ENCODE measurements around the gene PLA2R1. TPM values are rescaled to one million over a fixed set of nuclear protein-coding genes. Genes with fewer than 3 reads are reported as not detected.

Gene PLA2R1
- total RNA-seq, 1 donor from 2014 or later: 19.0 TPM

DNA sequence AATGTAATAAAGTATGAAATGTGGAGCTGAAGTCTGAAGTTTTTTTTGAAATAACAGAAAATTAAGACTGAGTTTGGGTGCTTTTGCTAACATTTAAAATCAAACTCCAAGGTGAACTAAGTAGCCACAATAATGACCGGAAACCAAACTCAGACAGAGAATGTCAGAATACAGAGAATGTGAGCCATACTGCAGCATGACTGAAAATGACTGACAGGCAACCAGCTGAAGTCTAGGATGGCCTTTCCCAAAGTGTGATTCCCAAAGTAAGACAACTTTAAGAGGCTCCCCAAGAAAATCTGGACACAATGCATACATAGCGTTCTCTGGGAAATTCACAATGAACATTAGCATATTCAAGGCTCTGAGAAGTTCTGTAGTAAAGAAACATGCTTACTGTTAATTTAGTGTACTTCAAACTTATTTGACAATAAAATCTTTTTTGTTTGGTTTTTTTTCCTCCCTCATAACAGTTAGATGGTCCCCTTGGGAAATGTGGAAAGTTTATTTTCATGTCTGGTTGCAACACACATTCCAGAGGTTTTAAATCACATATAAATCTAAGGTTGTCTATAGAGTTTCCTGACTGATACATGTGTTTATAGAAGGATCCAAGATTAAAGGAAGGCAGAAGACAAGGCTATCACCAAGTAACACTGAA is 28.6 kb downstream of the PLA2R1 start:
- no peak for DNase-seq (ENCODE audit: low spot score)

DNA sequence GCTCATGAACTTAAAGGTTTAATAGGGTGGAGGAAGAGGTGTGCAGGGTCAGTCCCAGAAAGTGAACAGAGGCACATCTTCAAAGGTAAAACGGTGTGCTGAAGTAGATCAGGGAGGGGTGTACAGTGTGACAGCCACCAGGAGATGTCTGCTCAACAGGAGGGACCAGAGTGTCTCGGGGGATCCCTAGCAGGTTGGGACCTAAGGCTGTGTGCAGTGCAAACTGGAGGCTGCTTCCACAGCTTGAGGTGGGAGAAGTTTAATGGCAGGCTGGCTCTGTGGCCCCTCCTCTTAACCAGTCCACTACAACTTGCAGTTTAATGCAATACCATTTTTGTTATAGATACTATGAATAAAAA is 33.2 kb downstream of the PLA2R1 start:
- no peak for DNase-seq (ENCODE audit: low spot score)

DNA sequence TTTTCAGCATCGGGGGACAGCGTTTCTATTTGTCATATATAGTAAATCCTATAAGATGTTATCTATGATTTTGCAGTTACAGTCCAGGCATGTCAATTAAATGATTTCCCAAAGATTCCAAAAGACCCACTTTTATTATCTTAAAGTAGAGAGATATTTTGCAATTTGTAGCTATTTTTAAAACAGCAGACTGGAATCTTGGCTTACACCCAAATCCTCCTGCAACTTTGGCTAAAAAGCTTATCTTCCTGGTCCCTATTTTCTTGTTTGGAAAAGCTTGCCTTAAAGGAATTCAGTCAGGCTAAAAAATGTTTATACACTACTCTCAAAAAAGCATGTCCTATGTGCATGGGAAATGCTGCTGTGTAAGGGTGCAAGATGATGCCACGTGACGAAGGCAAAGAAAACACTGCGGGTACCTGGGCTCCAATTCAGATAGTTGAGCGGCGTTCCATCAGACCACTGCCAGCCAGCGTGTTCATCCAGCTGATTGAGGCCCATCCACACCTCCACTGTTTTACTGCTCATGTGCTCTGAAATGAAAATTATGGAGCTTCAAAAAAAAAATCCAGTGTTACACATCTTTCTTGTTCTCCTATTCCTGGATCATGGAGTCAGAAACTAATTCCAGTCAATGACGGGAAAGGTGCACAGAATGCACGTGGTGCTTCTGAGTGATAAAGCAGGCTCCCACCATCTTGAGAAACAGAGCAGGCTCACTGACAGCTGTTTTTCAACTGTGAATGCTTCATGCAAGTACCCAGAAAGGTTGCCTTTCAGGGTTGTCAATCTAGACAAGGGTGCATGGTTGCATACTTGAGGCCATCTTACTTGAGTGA is 33.8 kb downstream of the PLA2R1 start:
- no peak for DNase-seq (ENCODE audit: low spot score)

DNA sequence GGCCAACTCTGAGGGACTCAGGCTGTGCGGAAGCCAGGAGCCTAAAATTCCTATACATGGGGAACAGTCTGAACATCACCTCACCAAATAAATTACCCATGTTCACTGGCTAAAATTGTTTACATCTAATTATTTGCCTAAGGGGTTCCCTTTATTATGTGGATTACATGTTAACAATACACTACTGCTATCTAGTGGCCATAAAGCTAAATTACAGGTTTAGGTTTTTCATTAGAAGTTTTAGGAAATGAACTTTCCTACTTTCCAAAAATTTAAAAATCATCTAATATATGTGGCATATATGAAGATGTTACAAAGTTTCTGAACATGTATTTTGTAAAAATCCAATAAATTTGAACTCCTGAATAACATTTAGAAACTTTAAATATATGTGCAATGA is 40.3 kb downstream of the PLA2R1 start:
- DNase-seq (ENCODE audit: low spot score): no peak

DNA sequence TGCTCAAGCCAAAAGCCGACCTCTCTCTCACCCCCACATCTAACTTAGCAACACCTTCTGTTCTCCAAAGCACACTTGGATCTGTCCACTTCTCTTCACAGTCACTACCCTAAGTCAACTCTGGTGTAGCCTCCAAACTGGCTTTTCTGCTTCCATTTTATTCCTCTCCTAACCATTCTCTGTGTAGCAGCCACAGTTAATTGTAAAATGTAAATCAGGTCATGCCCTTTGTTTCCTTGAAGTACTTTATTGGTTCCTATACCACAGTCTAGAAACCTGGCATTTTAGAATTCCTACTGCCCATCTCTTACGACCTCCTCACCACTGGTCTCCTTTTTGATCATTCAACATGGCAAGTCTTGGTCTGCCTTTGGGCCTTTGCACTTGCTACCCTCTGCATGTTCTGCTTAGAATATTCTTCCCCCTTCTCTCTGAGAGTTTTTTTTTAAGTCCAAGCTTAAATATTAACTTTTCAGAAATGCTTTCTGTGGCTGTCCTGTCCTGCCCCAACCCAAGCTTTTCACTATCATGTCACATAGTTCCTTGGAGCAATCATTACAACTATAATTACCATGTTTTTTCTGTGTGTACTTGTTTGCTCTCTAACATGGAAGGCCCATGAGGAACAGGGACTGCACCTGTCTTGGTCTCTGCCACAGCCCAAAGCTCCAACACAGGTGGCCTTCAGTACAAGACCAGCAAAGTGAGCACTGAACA is 42.9 kb downstream of the PLA2R1 start:
- no peak for DNase-seq (ENCODE audit: low spot score)

DNA sequence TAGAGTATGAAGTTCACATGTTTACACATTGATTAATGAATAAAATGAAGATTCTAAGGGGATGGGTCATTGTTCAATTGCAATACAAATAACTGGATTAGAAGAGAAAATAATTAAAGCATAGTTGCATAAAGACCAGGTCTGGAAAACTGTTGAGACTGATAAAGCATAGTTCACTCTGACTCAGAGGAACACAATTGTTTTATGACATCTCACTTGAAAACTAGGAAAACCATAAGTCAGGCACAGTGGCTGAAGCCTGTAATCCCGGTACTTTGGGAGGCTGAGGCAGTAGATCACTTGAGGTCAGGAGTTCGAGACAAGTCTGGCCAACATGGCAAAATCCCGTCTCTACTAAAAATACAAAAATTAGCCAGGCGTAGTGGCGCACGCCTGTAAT is 46.7 kb downstream of the PLA2R1 start:
- DNase-seq (ENCODE audit: low spot score): no peak

DNA sequence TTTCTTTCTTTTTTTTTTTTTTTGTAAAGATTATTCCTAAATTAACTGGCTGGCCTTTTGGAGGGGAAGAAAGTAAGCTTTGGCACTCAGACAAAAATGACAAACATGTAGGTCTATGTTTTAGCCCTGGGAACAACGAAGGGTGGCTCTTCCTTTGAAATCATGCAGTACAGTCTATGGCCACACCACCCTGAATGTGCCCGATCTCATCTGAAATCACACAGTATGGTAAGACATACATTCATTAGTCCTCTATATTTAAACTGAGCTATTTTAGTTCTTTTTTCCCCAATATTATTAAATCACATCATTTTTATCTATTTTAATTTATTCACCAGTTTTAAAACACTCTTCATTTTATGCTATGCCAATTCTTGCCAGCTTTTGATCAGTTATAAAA is 48.2 kb downstream of the PLA2R1 start:
- DNase-seq (ENCODE audit: low spot score): no peak

DNA sequence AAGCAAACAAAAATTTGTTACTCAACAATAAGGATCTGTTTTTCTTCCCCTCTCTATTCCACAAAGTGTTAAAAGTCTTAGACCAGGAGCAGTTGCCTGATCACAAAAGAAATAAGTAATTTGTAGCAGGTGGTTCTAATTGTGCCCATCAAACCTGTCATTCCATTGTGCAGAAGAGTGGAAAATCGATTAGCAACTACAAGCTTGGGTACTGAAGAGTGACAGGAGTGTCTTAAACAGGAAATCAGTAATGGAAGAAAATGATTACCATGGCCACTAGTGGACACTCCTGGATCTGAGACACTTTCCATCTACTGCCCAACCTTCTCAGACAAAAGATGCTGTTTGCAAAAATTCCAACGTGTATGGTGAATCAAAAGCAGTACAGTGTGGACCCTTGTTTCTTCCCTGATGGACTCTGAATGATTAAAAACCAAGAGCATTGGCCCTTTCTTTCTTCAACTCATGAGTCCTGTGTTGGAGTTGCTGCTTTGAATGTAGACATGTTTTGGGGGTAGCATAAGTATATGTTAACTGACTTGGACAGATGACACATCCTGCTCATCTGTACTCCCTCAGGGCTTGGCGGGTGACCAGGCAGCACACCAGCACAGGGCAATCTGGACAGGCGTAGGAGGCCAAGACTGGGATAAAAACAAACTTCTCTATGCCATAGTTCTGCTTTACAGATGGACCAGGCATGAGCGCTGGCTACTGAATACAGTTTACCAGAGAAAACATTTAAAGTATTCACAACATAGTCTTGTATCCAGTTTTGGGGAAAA is 51.9 kb downstream of the PLA2R1 start:
- no peak for DNase-seq (ENCODE audit: low spot score)

DNA sequence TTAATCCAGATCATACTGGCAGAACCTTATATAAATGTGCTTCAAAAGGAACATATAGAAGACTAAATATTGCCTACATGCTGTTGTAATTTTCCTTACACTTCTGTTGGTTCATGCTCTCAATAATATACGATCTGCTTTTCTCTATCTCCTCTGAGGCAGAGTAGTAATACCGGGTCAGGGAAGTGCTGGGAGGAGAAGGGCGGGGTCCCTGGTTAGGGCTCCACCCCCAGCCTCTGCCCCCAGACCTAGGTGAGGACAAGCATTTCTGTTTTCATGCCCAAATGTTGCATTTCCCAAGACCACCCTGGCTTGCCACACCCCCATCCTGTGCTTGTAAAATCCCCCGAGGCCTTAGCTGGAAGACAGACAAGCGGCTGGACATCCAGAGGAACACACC is 55.3 kb downstream of the PLA2R1 start:
- DNase-seq (ENCODE audit: low spot score): no peak

DNA sequence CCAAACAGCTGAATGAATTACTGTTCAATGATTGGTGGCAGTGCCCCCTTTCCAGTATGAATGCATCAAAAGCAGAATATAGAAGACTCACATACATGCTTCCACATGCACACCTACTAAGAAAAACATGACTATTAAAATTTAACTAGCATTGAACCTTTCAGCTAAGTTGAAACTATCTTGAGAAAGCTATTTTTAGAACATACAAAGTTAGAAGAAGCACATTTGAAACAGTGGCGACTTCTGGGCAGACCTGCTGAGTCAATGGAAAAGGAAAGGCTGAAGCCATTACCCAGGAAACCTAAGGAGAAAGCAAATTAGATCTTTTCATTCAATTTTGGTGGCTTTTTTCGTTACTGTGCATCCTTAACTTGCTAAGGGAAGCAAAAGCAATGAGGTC is 55.9 kb downstream of the PLA2R1 start:
- DNase-seq (ENCODE audit: low spot score): no peak

DNA sequence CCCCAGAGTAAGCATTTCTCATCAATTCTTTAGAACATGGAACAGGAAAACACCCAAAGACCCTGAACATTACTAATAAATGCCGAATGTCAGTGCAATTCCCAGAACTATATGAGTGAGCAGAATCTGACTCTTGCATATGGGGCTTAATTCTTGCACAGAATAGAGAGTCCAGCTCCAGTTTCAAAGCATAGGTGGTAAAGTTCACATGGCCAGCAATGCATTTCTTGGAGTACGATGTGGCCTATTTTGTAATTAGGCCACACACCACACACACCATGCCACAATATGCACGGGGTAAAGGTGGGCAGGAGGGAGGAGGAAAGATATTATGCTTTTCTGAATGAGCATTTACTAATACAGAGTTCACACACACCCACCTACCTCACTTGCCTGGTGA is 56.5 kb downstream of the PLA2R1 start:
- no peak for DNase-seq (ENCODE audit: low spot score)

DNA sequence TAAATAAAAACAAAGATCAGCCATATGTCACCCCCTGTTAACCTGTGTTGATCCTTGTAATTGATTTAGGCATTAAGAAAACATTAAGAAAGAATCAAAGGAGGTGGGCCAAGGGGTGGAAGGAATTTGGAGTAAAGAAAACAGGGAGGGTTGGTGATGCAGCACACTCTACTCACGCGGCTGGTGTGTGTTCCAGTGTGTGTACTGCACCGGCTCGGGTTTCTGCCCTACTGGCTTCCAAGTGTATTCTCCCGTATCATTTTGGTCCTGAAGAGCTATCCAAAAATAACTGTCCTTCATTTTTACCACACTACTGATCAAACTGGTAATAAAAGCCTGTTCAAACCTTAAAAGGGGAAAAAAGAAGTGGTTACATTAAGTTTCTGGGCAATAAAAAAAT is 56.9 kb downstream of the PLA2R1 start:
- no peak for DNase-seq (ENCODE audit: low spot score)

DNA sequence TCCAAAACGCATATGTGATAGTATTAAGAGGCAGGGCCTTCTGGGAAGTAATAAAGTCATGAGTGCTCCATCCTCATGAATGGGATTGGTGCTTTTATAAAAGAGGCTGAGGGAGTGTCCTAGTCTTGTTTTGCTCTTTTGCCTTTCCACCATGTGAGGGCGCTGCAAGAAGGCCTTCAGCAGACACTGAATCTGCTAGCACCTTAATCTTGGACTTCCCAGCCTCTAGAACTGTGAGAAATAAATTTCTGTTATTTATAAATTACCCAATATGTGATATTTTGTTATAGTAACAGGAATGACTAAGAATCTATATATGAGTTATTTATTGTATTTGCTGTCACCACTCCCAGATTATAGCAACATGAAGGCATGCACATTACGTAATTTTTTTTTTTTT is 63.5 kb downstream of the PLA2R1 start:
- DNase-seq (ENCODE audit: low spot score): no peak

DNA sequence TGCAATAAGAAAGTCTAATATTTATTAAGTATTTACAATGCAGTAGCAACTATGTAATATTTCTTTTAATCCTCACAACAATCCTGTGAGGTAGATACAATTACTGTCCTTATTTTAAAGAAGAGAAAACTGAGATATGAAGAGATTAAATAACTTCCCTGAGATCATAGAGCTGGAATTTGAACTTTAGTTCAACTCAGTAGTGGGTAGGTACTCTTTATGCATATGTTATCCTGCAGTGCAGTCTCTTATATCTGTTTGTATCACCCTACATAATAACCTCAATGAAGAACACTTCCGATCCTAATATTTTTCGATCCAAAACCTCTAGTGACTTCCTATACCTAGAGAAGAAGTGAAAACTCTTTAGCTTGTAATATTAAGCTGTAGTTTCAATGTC is 64.2 kb downstream of the PLA2R1 start:
- no peak for DNase-seq (ENCODE audit: low spot score)

DNA sequence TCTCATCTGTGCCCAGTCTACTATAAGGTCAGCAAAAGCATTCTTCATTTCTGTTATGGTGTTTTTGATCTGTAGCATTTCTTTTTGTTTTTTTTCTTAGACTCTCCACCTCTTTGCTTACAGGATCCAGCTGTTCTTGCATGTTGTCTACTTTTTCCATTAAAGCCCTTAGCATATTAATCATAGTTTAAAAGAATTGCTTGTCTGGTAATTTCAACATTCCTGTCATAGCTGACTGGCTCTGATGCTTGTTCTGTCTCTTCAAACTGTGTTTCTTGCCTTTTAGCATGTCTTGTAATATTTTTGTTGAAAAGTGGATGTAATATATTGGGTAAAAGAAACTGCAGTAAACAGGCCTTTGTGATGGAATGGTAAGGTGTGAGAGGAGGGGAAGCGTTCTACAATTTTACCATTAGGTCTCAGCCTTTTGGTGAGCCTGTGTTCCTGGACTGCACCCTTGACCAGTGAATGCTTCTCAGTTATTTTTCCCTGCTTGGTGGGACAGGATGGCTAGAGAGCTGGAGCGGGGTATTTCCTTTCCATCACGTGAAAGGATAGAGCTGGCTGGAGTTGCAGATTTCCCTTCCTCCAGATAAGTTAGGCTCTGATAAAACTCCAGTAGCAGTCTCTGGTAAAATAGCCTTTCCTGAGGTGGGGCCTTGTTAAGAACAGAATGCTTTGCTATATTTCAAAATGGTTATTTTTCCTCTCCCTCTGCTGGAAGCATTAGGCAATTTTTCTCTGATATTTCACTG is 65.4 kb downstream of the PLA2R1 start:
- no peak for DNase-seq (ENCODE audit: low spot score)

DNA sequence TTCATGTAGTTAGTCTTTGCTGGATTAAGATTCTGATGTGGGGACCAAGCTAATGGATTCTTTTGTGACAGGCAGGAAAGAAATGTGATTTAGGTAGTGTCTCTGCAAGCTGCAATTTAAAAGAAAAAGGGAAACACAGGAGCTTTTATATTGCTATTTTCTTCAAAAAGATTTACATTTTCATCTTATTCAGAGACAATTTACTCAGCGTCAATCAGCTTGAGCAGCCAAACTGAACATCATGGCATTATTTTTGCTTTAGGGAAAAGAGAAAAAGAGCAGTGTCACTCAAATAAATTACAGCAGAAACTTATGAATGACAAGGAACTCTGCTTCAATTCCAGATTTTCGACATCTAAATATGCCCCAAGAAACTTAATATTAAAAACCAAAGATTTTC is 67.4 kb downstream of the PLA2R1 start:
- no peak for DNase-seq (ENCODE audit: low spot score)

DNA sequence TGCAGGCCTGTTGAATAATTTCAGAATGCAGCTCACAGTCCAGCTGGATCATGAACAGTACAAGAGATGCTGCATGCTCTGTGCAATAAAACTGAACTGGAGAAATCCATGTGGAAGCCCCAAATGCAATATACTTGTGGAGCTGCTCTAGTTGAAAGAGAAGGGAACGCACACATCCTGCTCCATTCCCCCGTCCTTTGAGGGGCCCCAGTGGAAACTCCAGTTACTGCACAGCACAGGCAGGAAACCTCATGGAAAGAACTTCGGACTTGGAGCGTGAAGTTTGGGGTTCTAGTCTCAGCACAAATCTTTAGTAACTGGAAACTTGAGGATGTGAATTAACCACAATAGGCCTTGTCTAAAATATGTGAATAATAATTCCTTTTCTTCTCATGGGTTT is 73.2 kb downstream of the PLA2R1 start:
- no peak for DNase-seq (ENCODE audit: low spot score)

DNA sequence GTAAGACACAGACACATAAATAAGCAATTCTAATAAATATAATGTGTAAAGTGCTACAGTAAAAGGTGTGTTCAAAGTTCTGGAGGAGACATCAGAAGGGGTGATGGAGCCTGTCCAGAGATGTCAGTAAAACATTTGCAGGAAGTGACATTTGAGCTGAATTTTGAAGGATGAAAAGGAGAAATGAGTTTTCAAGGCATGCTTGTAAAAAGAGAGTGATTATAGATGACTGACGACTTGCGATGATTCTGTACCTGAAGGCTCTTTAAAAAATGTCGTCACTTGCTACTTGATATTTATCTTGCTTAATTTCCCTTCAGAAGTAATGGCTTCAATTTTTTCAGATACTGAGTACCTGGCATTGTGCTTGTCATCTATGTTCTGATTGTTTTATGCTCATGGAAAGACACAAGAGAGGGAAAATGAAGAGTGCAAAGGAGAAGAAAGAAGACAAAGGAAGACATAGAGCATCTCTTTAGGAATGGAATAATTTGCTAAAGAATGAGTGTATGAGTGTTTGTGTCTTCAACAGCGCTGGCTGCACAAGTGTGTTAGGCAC is 73.9 kb downstream of the PLA2R1 start:
- DNase-seq (ENCODE audit: low spot score): no peak

DNA sequence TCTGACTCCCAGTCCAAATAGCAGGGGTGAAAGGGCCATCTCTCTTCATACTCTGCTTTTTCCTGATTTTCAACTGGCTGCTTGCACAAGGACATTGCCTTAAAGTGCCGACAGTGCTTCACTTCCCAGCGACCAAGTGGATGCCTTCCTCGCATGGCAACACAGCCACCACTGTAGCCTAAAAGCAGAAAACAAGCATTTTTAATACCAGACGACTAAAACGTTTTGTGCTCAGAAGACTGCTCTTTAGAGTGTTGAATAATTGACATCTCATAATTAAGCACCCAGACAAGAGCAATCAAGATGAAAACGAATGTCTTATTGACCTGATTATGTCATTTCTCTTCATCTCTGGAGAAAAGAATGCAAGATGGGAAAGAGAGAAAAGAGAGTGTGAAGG is 75.2 kb downstream of the PLA2R1 start:
- no peak for DNase-seq (ENCODE audit: low spot score)

DNA sequence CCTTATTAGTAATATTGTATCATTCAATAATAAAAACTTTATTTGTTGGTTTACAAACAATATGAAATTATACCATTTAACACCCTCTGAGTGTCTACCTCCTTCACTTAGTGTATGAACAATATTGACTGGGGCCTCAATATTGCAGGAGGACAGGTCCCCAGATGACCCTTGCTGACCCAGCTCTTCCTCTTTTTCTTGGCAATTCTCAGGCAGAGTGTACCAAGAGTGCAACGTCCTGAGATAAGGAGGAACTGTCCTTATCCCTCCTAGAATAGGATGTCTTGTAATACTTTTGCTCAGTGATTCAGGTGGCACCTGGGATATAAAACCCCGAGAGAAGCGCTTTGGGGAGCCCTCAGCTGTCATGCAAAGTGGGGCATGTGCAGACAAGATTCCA is 76.8 kb downstream of the PLA2R1 start:
- no peak for DNase-seq (ENCODE audit: low spot score)

DNA sequence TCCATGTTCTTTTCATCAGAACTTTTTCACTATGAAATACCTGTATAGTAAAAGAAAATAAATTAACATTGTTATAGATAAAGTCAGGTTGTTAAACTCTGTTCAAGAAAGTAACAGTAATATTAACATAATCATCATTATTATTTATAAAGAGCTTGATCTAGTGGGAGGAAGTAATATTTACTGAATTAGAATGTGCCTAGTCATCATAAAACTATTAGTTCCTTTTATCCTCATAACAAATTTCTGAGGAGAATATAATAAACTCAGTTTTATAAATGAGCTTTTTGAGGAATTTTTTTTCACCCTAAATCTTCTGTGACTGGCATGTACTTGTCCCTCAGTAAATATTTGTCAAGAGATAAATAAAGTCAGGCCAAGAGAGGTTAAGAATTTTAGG is 78.4 kb downstream of the PLA2R1 start:
- no peak for DNase-seq (ENCODE audit: low spot score)

All from ureter (tissue), 1 donor.